ENCODE results near the gene MAST2. TPM values are rescaled to one million over a fixed set of nuclear protein-coding genes. Genes with fewer than 3 reads are reported as not detected.

MAST2 gene
- total and polyA plus RNA-seq, 2 of the 13 experiments (the other 11 are each of a cell fraction or from before 2014, with no cell fraction given): 15.3 to 23.0 TPM

DNA sequence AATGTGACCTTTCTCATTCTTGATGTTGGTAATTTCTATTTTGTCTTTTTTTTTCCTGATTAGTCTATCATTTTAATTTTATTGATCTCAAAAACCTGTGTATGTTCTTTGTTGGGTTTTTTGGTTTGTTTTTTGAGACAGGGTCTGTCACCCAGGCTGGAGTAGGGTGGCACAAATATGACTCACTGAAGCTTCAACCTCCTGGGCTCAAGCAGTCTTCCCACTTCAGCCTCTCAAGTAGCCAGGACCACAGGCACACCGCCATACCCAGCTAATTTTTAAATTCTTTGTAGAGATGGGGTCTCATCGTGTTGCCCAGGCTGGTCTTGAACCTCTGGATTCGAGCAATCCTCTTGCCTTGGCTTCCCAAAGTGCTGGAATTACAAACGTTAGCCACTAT lies 183.8 kb downstream of the MAST2 start:
- H3K4me1 ChIP-seq (ENCODE audit: insufficient read depth, low read length): peaks cover 12% of the 10 kb centered on the region
- ChIA-PET CTCF (ENCODE audit: low intra/inter-chr PET ratio, low total read pairs) (no interaction called here), POLR2A (no interaction called here)
- H3K79me2 ChIP-seq (ENCODE audit: insufficient read depth, low read length): peaks cover 6% of the 10 kb centered on the region
- no peak overlapping the region for H3K4me3 ChIP-seq (replicated peaks in 1 of 3; ENCODE audit: insufficient read depth in 1 of 3, low read depth in 2 of 3, low read length in 3 of 3)
- H3K9me3 ChIP-seq (ENCODE audit: low read length): no peaks in the 10 kb centered on the region
- 0 out of 5 replicates have a peak, but pooled peaks cover 0 to 6% of the 10 kb centered on the region in 2 experiments for H3K36me3 ChIP-seq (replicated peaks in 1 of 2; ENCODE audit: control insufficient read depth in 1 of 2, insufficient read depth in 2 of 2, low read length in 2 of 2)
- no peak overlapping the region for H3K9ac ChIP-seq (ENCODE audit: insufficient read depth, low read depth, low read length)
- no TSS peak for BruUV-seq (replicated peaks)
- no peak overlapping the region for H3K27ac ChIP-seq (ENCODE audit: extremely low read length, insufficient read depth, low read length)
- TF ChIP-seq, protein P1, sequence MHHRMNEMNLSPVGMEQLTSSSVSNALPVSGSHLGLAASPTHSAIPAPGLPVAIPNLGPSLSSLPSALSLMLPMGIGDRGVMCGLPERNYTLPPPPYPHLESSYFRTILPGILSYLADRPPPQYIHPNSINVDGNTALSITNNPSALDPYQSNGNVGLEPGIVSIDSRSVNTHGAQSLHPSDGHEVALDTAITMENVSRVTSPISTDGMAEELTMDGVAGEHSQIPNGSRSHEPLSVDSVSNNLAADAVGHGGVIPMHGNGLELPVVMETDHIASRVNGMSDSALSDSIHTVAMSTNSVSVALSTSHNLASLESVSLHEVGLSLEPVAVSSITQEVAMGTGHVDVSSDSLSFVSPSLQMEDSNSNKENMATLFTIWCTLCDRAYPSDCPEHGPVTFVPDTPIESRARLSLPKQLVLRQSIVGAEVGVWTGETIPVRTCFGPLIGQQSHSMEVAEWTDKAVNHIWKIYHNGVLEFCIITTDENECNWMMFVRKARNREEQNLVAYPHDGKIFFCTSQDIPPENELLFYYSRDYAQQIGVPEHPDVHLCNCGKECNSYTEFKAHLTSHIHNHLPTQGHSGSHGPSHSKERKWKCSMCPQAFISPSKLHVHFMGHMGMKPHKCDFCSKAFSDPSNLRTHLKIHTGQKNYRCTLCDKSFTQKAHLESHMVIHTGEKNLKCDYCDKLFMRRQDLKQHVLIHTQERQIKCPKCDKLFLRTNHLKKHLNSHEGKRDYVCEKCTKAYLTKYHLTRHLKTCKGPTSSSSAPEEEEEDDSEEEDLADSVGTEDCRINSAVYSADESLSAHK (CRISPR knock-in tag; IDR thresholded peaks at IDR 0.05; ENCODE audit: borderline replicate concordance): no peak
- no peak for TF ChIP-seq RAD21 (CRISPR knock-in tag; IDR thresholded peaks at IDR 0.05)
- TF ChIP-seq THAP11 (CRISPR knock-in tag; IDR thresholded peaks at IDR 0.05): no peak
- no peak for TF ChIP-seq SOX5 (CRISPR knock-in tag; IDR thresholded peaks at IDR 0.05; ENCODE audit: borderline replicate concordance)
- no peak for TF ChIP-seq NPAS2 (CRISPR knock-in tag; IDR thresholded peaks at IDR 0.05; ENCODE audit: borderline replicate concordance)
- TF ChIP-seq, protein P2, sequence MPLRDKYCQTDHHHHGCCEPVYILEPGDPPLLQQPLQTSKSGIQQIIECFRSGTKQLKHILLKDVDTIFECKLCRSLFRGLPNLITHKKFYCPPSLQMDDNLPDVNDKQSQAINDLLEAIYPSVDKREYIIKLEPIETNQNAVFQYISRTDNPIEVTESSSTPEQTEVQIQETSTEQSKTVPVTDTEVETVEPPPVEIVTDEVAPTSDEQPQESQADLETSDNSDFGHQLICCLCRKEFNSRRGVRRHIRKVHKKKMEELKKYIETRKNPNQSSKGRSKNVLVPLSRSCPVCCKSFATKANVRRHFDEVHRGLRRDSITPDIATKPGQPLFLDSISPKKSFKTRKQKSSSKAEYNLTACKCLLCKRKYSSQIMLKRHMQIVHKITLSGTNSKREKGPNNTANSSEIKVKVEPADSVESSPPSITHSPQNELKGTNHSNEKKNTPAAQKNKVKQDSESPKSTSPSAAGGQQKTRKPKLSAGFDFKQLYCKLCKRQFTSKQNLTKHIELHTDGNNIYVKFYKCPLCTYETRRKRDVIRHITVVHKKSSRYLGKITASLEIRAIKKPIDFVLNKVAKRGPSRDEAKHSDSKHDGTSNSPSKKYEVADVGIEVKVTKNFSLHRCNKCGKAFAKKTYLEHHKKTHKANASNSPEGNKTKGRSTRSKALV (CRISPR knock-in tag; IDR thresholded peaks at IDR 0.05): no peak
- TF ChIP-seq HOXA5 (CRISPR knock-in tag; IDR thresholded peaks at IDR 0.05): no peak
- no peak for TF ChIP-seq TOPORS (CRISPR knock-in tag; IDR thresholded peaks at IDR 0.05)
- no peak for TF ChIP-seq ZNF232 (CRISPR knock-in tag; IDR thresholded peaks at IDR 0.05; ENCODE audit: borderline replicate concordance)
- TF ChIP-seq, protein P3, sequence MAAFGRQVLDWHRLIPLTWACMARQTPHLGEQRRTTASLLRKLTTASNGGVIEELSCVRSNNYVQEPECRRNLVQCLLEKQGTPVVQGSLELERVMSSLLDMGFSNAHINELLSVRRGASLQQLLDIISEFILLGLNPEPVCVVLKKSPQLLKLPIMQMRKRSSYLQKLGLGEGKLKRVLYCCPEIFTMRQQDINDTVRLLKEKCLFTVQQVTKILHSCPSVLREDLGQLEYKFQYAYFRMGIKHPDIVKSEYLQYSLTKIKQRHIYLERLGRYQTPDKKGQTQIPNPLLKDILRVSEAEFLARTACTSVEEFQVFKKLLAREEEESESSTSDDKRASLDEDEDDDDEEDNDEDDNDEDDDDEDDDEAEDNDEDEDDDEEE (CRISPR knock-in tag; IDR thresholded peaks at IDR 0.05): no peak
- H3K4me2 ChIP-seq (ENCODE audit: low read depth, low read length): no peak overlapping the region
- 97% methylated on average over 4 of the region's 4 CpGs for WGBS (ENCODE audit: low lambda C conversion rate)
- in situ Hi-C loops (cut with HindIII; ENCODE audit: extremely low pct_ligation_motif_present, low pct_unique_long_range_greater_than_20kb): no loop called here
- intact Hi-C loops (cut with micrococcal nuclease; ENCODE audit: unreplicated experiment): no loop called here
- no peaks in the 10 kb centered on the region for H3K27me3 ChIP-seq (ENCODE audit: control insufficient read depth in 1 of 2, insufficient read depth in 2 of 2, low read length in 2 of 2)
- no peak overlapping the region for H2AFZ ChIP-seq (ENCODE audit: low read length)
- ATAC-seq (no peak), FAIRE-seq (no peak), DNase-seq (ENCODE audit: low spot score) (no peak)
- no peaks in the 10 kb centered on the region for H4K20me1 ChIP-seq (ENCODE audit: insufficient read depth, low read length)

All from HepG2 (cell line).